Measurements from ENCODE around the gene TMEM37. TPM values are rescaled to one million over a fixed set of nuclear protein-coding genes. Genes with fewer than 3 reads are reported as not detected.

The TMEM37 gene
- total and polyA plus RNA-seq, 2 of the 13 experiments (the other 11 are each of a cell fraction or from before 2014, with no cell fraction given): 37.7 to 115 TPM

- TF ChIP-seq, protein P1, sequence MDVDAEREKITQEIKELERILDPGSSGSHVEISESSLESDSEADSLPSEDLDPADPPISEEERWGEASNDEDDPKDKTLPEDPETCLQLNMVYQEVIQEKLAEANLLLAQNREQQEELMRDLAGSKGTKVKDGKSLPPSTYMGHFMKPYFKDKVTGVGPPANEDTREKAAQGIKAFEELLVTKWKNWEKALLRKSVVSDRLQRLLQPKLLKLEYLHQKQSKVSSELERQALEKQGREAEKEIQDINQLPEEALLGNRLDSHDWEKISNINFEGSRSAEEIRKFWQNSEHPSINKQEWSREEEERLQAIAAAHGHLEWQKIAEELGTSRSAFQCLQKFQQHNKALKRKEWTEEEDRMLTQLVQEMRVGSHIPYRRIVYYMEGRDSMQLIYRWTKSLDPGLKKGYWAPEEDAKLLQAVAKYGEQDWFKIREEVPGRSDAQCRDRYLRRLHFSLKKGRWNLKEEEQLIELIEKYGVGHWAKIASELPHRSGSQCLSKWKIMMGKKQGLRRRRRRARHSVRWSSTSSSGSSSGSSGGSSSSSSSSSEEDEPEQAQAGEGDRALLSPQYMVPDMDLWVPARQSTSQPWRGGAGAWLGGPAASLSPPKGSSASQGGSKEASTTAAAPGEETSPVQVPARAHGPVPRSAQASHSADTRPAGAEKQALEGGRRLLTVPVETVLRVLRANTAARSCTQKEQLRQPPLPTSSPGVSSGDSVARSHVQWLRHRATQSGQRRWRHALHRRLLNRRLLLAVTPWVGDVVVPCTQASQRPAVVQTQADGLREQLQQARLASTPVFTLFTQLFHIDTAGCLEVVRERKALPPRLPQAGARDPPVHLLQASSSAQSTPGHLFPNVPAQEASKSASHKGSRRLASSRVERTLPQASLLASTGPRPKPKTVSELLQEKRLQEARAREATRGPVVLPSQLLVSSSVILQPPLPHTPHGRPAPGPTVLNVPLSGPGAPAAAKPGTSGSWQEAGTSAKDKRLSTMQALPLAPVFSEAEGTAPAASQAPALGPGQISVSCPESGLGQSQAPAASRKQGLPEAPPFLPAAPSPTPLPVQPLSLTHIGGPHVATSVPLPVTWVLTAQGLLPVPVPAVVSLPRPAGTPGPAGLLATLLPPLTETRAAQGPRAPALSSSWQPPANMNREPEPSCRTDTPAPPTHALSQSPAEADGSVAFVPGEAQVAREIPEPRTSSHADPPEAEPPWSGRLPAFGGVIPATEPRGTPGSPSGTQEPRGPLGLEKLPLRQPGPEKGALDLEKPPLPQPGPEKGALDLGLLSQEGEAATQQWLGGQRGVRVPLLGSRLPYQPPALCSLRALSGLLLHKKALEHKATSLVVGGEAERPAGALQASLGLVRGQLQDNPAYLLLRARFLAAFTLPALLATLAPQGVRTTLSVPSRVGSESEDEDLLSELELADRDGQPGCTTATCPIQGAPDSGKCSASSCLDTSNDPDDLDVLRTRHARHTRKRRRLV (CRISPR knock-in tag; IDR thresholded peaks at IDR 0.05): 0 out of 2 replicates have a peak, but pooled peaks have one; percentile 23
- TF ChIP-seq MIXL1 (CRISPR knock-in tag; IDR thresholded peaks at IDR 0.05) (no peak), KDM3A (CRISPR knock-in tag; IDR thresholded peaks at IDR 0.05; ENCODE audit: low read depth) (no peak), ZNF446 (CRISPR knock-in tag; IDR thresholded peaks at IDR 0.05) (no peak), ATF1 (CRISPR knock-in tag; IDR thresholded peaks at IDR 0.05) (no peak), NCOA2 (CRISPR knock-in tag; IDR thresholded peaks at IDR 0.05) (no peak), MTA3 (CRISPR knock-in tag; IDR thresholded peaks at IDR 0.05) (no peak), ZNF788 (CRISPR knock-in tag; IDR thresholded peaks at IDR 0.05; ENCODE audit: borderline replicate concordance) (peak; percentile 43; the same call in 1 of the 2 replicates), KLF11 (CRISPR knock-in tag; IDR thresholded peaks at IDR 0.05) (no peak), NCOA5 (CRISPR knock-in tag; IDR thresholded peaks at IDR 0.05) (no peak), ZNF251 (CRISPR knock-in tag; IDR thresholded peaks at IDR 0.05) (no peak), ZNF317 (CRISPR knock-in tag; IDR thresholded peaks at IDR 0.05) (no peak), ZNF615 (CRISPR knock-in tag; IDR thresholded peaks at IDR 0.05; ENCODE audit: borderline replicate concordance) (no peak), PLSCR1 (CRISPR knock-in tag; IDR thresholded peaks at IDR 0.05; ENCODE audit: borderline replicate concordance) (no peak), REXO4 (CRISPR knock-in tag; IDR thresholded peaks at IDR 0.05; ENCODE audit: borderline replicate concordance) (no peak), ZNF138 (CRISPR knock-in tag; IDR thresholded peaks at IDR 0.05; ENCODE audit: low read depth) (no peak), KAT2B (IDR thresholded peaks at IDR 0.05; ENCODE audit: borderline replicate concordance, low read depth, low read length) (no peak), POLR2AphosphoS2 (IDR thresholded peaks at IDR 0.05; ENCODE audit: low read depth, low read length) (no peak), EED (CRISPR knock-in tag; IDR thresholded peaks at IDR 0.05) (peak; percentile 58), MXD4 (CRISPR knock-in tag; IDR thresholded peaks at IDR 0.05) (no peak), HOXA7 (CRISPR knock-in tag; IDR thresholded peaks at IDR 0.05) (no peak), ZNF607 (CRISPR knock-in tag; IDR thresholded peaks at IDR 0.05; ENCODE audit: borderline replicate concordance) (no peak)
- TF ChIP-seq, protein P2, sequence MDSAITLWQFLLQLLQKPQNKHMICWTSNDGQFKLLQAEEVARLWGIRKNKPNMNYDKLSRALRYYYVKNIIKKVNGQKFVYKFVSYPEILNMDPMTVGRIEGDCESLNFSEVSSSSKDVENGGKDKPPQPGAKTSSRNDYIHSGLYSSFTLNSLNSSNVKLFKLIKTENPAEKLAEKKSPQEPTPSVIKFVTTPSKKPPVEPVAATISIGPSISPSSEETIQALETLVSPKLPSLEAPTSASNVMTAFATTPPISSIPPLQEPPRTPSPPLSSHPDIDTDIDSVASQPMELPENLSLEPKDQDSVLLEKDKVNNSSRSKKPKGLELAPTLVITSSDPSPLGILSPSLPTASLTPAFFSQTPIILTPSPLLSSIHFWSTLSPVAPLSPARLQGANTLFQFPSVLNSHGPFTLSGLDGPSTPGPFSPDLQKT (CRISPR knock-in tag; IDR thresholded peaks at IDR 0.05; ENCODE audit: borderline replicate concordance): no peak
- TF ChIP-seq, protein P3, sequence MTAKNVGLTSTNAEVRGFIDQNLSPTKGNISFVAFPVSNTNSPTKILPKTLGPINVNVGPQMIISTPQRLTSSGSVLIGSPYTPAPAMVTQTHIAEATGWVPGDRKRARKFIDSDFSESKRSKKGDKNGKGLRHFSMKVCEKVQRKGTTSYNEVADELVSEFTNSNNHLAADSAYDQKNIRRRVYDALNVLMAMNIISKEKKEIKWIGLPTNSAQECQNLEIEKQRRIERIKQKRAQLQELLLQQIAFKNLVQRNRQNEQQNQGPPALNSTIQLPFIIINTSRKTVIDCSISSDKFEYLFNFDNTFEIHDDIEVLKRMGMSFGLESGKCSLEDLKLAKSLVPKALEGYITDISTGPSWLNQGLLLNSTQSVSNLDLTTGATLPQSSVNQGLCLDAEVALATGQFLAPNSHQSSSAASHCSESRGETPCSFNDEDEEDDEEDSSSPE (CRISPR knock-in tag; IDR thresholded peaks at IDR 0.05): no peak
Observed at GRCh38 chr2:119424284-119425118, 7.2 kb upstream of the TMEM37 start (continued).

Measured in HepG2 (cell line).